Thyroid gland (tissue), 4 donors: ENCODE data around the gene CCDC24.

Experiments used
- CTCF ChIP-seq, 6 experiments: fragments of 200-600 bp in 3 of 6; fragments of 450-650 bp in 3 of 6; sonication (generic) in 3 of 6; IDR thresholded peaks; one replicate each; pipeline ENCODE4 v1.5.1; 2016 to 2019; ENCODE audit warnings: antibody characterized with exemption in 6 of 6, mild to moderate bottlenecking in 2 of 6, inconsistent platforms in 1 of 6, moderate library complexity in 1 of 6
- POLR2A ChIP-seq, 2 donors: fragments of 450-650 bp; IDR thresholded peaks; one replicate each; pipeline ENCODE4 v1.6.1; 2017; ENCODE audit warnings: antibody characterized with exemption in 2 of 2, mild to moderate bottlenecking in 2 of 2, moderate library complexity in 1 of 2

DNA sequence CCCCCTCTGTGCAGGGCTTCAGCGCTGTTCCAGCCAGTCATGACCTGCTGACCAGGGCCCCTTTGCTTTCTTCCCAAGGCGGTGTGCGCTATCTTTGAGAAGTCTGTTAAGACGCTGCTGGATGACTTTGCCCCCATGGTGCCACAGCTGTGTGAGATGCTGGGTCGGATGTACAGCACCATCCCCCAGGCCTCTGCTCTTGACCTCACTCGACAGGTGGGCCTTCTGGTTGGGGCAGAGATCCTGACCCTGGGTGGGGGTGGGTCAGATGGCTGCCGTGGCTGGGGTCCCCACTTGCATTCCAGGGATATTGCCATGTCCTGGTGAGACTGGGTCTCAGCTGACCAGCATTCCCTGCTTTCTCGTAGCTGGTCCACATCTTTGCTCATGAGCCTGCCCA lies 30.6 kb upstream of the CCDC24 start:
- TF ChIP-seq CTCF (IDR thresholded peaks at IDR 0.05) (no peak), POLR2A (IDR thresholded peaks at IDR 0.05) (no peak)
